ENCODE data around the gene CROCC2.

DNA sequence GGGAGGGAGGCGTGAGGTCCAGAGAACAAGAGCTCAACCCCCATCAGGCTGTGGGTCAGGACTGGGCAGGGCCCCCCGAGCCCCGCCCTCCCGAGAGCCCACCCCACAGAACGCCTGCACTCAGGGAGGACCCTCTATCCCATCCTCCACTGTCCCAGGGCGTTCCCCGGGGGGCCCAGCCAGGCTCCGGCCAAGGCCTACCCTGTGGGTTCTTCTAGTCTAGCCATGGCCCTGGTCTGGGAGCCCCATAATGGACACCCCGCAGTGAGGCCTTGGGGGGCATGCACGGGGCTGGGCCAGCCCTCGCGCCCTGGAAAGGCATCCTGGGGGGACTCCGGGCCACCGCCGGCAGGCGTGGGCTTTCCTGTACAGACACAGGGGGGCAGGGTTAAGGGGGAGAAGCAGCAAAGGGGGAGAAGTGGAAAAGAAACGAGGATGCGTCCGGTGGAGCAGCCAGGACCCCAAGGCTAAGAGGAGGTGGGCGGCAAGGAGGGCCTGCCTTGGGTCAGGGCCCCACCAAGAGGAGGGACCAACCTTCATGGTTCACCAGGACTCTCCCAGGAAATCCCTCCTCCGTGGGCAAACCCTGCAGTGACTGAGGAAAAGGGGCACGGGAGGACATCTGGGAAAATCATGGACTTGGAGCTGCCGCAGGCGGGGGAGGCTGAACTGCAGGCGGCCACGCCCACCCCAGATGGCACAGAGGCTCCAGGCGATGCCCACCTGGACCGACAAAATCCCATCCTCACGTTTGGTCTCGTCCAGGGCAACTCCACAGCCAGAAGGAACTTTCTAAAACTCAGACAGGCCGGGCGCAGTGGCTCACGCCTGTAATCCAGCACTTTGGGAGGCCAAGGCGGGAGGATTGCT is 2.7 kb upstream of the CROCC2 start:
- TF ChIP-seq, protein P1, sequence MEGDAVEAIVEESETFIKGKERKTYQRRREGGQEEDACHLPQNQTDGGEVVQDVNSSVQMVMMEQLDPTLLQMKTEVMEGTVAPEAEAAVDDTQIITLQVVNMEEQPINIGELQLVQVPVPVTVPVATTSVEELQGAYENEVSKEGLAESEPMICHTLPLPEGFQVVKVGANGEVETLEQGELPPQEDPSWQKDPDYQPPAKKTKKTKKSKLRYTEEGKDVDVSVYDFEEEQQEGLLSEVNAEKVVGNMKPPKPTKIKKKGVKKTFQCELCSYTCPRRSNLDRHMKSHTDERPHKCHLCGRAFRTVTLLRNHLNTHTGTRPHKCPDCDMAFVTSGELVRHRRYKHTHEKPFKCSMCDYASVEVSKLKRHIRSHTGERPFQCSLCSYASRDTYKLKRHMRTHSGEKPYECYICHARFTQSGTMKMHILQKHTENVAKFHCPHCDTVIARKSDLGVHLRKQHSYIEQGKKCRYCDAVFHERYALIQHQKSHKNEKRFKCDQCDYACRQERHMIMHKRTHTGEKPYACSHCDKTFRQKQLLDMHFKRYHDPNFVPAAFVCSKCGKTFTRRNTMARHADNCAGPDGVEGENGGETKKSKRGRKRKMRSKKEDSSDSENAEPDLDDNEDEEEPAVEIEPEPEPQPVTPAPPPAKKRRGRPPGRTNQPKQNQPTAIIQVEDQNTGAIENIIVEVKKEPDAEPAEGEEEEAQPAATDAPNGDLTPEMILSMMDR (IDR thresholded peaks at IDR 0.05): no peak
- no peak for TF ChIP-seq POLR2A (IDR thresholded peaks at IDR 0.05)
- TF ChIP-seq POLR2AphosphoS5 (IDR thresholded peaks at IDR 0.05; ENCODE audit: insufficient read depth in 1 of 2, low read depth in 1 of 2): no peak
